Endothelial cell of coronary artery (primary cell): ENCODE results near the gene C16orf82. TPM values are rescaled to one million over a fixed set of nuclear protein-coding genes. Genes with fewer than 3 reads are reported as not detected.

Experiments used
- total RNA-seq: library from RNA; depleted of rRNA; stranded (reverse); fragments of >200 nt; gene quantifications from 2 replicates; pipeline ENCODE4 v1.2.3, GENCODE V29; 2014

The C16orf82 gene
- not detected in 2 replicates for total RNA-seq

DNA sequence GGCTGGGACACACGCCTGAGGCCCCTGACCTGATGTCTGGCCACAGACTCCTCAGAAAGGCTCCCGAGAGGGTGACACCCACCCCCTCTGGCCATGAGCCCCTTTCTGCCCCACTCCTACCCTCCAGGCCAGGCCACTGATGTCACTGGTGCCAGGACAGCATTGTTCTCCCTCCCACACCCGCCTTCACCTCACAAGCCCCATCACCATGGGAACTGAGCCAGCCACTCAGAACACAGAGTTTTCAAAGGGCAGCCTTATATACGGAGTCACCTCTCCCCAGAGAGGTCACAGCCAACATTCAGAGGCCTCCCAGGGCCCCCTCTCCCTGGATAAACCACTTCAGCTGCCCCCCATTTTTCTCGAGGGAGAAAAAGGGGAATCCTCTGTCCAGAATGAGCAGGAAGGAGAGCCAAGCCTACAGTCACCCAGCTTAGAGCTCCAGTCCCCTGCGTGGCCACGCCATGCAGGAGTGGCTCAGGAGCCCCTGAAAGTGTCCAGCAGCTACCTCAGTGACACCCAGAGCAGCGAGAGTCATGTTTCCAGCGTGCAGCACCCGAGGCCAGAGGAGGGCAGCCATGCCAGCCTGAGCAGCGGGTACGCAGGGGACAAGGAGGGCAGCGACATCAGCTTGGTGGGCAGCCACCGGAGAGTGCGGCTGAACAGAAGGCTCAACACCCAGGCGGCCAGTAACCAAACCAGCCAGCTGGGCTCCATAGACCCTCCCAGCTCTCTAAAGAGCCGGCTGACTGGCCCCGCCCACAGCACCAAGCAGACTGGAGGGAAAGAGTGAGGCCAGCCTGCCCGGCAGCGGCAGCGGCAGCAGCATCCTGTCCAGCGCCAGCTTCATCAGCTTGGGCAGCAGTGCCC is at the start of gene C16orf82:
Gene C16orf82 (plus strand): TSS at position 260 of the 870 bp plus-strand sequence.

Other genes with a start within 250 kb of the C16orf82 start
- 2.4 and 3.2 TPM in 2 replicates for gene KDM8, start 136.6 kb downstream of the C16orf82 start, total RNA-seq
- gene NSMCE1, start 201.8 kb downstream of the C16orf82 start, total RNA-seq: 50.3 and 82.5 TPM in 2 replicates
- 25.9 and 46.7 TPM in 2 replicates for gene IL4R, start 247.0 kb downstream of the C16orf82 start, total RNA-seq